GM21723 (cell line): ENCODE data around the gene CYP26B1.
"Not testable (repeated sequence)": the region's sequence is repeated elsewhere in the genome, so short reads cannot be mapped to it uniquely, and the experiment has no call there.

Experiments used
- ATAC-seq: cut with Tn5 transposase; IDR thresholded peaks from one replicate; pipeline ENCODE4 v1.9.1; 2021; ENCODE audit warnings: mild to moderate bottlenecking, moderate library complexity; ENCODE audit not compliant: unreplicated experiment

Gene CYP26B1

GRCh38 chr2:72112401-72112800, 35.3 kb downstream of the CYP26B1 start:
- no peak for ATAC-seq

DNA sequence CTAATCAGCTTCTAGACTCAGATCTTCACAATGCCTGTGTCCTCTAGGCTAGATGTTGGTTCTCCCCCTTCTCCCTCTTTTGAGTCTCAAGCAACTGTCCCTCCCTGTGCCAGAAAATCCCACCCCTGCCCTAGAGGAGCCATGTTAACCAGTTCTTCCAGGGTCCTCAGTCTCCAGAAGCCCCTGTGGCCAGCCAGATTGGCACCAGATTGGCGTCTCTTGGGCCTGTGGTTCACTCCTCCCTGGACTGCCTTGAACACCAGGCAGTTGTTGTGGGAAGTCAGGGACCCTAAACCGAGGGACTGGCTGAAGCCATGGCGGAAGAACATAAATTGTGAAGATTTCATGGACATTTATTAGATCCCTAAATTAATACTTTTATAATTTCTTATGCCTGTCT, 36.6 kb downstream of the CYP26B1 start:
- no peak for ATAC-seq

- no peak for ATAC-seq
Observed at GRCh38 chr2:72109904-72110303, 37.8 kb downstream of the CYP26B1 start.

- ATAC-seq, result no peak
Observed at GRCh38 chr2:72109291-72109690, 38.4 kb downstream of the CYP26B1 start.

- no peak for ATAC-seq
Observed at GRCh38 chr2:72108121-72108520, 39.5 kb downstream of the CYP26B1 start.

DNA sequence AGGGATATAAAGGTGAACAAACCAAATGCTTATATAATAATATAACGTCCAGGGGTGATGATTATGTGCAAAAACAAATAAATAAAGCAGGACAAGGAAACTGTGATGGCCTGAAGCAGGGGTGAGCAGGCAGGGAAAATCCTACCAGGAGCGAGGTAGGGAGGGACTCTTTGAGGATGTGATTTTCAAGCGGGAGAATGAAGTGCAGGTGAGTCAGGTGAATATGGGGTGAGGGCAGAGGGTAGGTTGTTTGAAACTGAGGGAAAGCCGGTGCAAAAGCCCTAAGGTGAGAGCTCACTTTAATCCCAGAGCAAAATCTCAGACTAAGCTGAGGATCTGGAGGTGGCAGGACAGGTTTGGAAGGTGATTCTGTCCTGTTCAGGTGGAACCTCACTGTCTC, 40.7 kb downstream of the CYP26B1 start:
- ATAC-seq, result no peak

- no peak for ATAC-seq
Observed at GRCh38 chr2:72104821-72105588, 42.7 kb downstream of the CYP26B1 start.

DNA sequence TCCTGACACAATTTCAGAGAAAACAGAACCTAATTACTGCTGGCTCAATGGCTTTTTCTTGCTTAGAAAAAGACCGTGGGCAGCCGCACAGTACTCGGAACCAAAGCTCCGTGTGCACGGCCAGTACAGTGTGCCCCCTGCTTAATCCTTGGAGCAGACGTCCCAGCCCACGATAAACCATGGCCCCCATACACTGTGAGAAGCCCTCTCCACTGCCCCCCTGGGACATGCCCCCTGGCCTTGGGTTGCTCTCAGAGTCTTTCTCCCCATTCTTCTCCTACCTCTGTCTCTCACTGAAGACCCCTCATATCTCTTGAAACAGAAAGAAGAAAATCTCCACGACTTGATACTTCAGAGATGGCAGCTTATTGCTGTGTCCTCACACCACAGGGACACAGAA, 44.0 kb downstream of the CYP26B1 start:
- no peak for ATAC-seq

- no peak for ATAC-seq
Observed at GRCh38 chr2:72103161-72103560, 44.5 kb downstream of the CYP26B1 start.

- no peak for ATAC-seq
Observed at GRCh38 chr2:72098935-72099334, 48.7 kb downstream of the CYP26B1 start.

GRCh38 chr2:72097276-72097675, 50.4 kb downstream of the CYP26B1 start:
- no peak for ATAC-seq

- no peak for ATAC-seq
Observed at GRCh38 chr2:72096181-72096580, 51.5 kb downstream of the CYP26B1 start.

- ATAC-seq, result no peak
Observed at GRCh38 chr2:72095364-72095763, 52.3 kb downstream of the CYP26B1 start.

- ATAC-seq, result no peak
Observed at GRCh38 chr2:72094701-72095100, 53.0 kb downstream of the CYP26B1 start.

- ATAC-seq, result no peak
Observed at GRCh38 chr2:72092111-72092510, 55.6 kb downstream of the CYP26B1 start.

DNA sequence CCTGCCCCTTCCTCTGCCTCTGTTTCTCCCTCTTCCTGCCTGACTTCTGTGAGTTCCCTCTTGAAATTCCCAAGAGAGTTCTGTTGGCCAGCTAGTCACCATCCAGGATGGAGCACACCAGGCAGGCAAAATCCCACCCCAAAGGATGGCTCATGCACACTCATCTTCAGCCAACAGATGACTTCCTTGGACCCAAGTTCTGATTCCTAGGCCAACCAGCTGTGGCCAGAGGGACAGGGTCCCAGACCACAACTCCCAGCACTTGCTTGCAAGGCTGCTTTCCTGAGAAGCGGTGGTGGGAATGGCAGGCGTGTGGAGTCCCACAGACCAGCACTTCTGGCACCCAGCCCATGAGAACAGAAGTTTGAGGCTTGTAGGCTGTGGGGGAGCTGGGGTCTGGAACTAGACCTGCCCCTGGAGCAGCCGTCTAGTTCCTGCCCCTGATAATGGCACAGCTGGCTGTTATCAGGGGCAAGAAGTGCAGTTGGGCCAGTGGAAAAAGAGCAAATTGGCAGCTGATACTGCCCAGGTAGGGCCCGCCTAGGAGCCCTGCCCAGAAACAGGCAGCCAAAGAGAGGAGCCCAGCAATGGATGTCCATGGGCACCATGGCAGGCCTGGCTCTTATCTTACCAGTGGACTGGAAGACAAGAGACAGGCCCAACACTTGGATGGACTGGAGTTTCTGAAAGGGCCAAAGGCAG, 56.7 kb downstream of the CYP26B1 start:
- no peak for ATAC-seq

DNA sequence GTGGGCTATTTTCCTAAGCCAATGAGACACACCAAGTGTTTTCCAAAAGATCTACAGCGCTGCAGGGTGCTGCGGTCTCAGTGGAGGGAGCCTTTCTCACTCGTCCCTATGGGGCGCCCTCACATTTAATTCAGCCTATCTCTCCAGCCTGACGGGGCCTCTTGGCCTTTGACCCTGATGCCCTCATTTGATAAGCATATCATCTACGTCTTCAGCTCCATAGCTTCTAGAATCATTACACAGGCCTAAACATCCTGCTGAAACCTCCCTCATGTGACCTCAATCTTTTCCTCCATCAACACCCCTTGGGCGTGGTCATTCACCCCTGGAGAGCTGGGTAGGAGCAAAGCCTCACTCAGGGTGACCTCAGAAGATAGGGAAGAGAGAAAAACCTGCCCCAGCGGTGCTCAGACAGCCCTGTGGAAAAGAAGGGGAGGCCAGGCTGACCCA, 57.4 kb downstream of the CYP26B1 start:
- no peak for ATAC-seq

GRCh38 chr2:72089537-72089936, 58.1 kb downstream of the CYP26B1 start:
- no peak for ATAC-seq

DNA sequence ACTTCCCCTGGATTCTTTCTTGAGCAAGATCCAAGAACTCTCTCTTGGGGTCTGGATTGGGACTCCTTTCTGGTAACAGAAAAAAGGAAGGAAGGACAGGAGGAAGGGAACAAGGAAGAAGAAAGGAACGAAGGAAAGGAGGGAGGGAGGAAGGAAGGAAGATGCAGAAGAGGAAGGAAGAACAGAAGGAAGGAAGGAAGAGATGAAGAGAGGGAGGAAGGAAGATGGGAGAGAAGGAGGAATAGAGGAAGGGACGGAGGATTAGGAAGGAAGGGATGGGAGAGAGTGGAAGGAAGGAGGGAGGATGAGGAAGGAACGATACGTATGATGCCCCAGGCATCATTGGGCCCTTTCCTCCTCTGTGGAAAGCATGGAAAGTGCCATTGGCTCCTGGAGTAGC, 58.6 kb downstream of the CYP26B1 start:
- no peak for ATAC-seq

DNA sequence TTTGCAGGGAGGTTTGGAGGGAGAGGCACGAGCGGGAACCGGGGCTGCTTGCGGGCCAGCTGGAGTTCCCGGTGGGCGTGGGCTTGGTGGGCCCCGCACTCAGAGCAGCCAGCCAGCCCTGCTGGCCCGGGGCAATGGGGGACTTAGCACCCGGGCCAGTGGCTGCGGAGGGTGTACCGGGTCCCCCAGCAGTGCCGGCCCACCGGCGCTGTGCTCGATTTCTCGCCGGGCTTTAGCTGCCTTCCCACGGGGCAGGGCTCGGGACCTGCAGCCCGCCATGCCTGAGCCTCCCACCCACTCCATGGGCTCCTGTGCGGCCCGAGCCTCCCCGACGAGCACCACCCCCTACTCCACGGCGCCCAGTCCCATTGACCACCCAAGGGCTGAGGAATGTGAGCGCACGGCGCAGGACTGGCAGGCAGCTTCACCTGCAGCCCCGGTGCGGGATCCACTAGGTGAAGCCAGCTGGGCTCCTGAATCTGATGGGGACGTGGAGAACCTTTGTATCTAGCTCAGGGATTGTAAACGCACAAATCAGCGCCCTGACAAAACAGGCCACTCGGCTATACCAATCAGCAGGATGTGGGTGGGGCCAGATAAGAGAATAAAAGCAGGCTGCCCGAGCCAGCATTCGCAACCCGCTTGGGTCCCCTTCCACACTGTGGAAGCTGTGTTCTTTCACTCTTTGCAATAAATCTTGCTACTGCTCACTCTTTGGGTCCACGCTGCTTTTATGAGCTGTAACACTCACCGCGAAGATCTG, 60.6 kb downstream of the CYP26B1 start:
- ATAC-seq, result not testable (repeated sequence)

DNA sequence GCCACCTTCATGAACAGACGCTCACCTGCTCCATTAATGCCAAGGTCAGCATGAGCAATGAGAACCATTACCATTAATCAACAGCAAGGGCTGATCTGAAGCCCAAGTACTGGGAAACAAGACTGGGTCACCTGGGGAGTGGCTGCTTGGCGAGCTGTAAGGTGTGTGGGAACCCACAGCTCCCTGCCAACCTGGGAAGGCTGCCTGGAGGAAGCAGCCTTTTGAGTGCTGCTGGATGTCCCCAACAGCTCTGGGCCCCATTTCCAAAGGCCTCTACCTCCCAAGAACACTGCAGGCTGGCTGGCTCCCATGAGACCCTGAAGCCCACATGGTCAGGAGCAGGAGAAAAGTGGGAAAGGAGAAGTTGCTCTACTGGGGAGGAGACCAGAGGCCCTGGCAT, 62.1 kb downstream of the CYP26B1 start:
- ATAC-seq, result no peak

DNA sequence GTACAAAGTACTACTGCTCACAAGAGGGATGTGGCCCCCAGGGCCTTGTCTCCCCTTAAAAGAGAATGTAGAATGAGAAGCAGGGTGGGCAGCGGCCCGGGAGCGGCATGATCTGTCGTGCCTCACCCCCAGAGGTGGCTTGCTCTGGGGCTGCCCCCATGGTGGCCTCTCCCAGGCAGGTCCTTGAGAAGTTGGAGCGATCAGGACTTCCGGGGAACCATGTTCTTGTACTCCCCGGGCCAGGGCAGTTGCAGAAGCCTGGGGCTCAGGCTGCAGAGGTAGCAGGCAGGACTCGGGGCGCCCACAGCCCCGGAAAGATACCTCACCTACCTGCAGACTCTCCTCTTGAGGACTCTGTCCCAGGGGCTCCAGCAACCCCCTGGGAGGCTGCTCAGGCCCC, 62.6 kb downstream of the CYP26B1 start:
- ATAC-seq, result no peak
